ENCODE measurements around the gene TMEM218. TPM values are rescaled to one million over a fixed set of nuclear protein-coding genes. Genes with fewer than 3 reads are reported as not detected.

Gene TMEM218
- total and polyA plus RNA-seq, 2 experiments from 2014 or later, result 30.1 to 44.9 TPM

- Histone ChIP-seq H3K9me3 (ENCODE audit: low read depth) (no peaks in the 10 kb centered on the region), H3K79me2 (ENCODE audit: insufficient read depth) (peaks cover 20% of the 10 kb centered on the region), H3K27me3 (replicated peaks; ENCODE audit: insufficient read depth) (no peaks in the 10 kb centered on the region), H3K36me3 (ENCODE audit: low read depth) (no peaks in the 10 kb centered on the region), H4K20me1 (ENCODE audit: insufficient read depth) (no peaks in the 10 kb centered on the region), H3K4me2 (ENCODE audit: unreplicated experiment) (peak overlapping the region; percentile 95), H3K4me3 (peak overlapping the region; percentile 83), H3K27ac (peak overlapping the region; percentile 41), H3F3A (ENCODE audit: insufficient read depth) (no peaks in the 10 kb centered on the region), H3K4me1 (ENCODE audit: insufficient read depth) (peaks cover 8% of the 10 kb centered on the region; the same call in 1 of the 2 replicates), H3K9ac (peak overlapping the region; percentile 85), H3K9me2 (ENCODE audit: insufficient read depth) (no peaks in the 10 kb centered on the region), H2AFZ (peak overlapping the region; percentile 93)
- 1 to 3% methylated on average over 8 to 9 of the region's 9 CpGs for WGBS, 2 experiments (ENCODE audit: low coverage in 1 of 2, low lambda C conversion rate in 2 of 2, missing lambda C conversion rate in 2 of 2)
- TF ChIP-seq EZH2phosphoT487 (IDR thresholded peaks at IDR 0.05; ENCODE audit: insufficient read depth, low read depth) (no peak), EZH2 (IDR thresholded peaks at IDR 0.05; ENCODE audit: insufficient read depth, poor library complexity, severe bottlenecking) (no peak)
- in situ Hi-C loops (cut with MboI), result no loop called here
- peak; percentile 55 for DNase-seq
These were observed 454 bp downstream of the TMEM218 start for GRCh38 chr11:125111001-125111342.

GRCh38 chr11:125110506-125110905 is 920 bp downstream of the TMEM218 start:
- Histone ChIP-seq H3K4me3 (peak overlapping the region; percentile 83), H3K9me2 (ENCODE audit: insufficient read depth) (no peaks in the 10 kb centered on the region), H2AFZ (peak overlapping the region; percentile 93), H3K27me3 (replicated peaks; ENCODE audit: insufficient read depth) (no peaks in the 10 kb centered on the region), H3K4me2 (ENCODE audit: unreplicated experiment) (peak overlapping the region; percentile 95), H3K79me2 (ENCODE audit: insufficient read depth) (peaks cover 21% of the 10 kb centered on the region), H3K4me1 (ENCODE audit: insufficient read depth) (peaks cover 8% of the 10 kb centered on the region; the same call in 1 of the 2 replicates), H4K20me1 (ENCODE audit: insufficient read depth) (no peaks in the 10 kb centered on the region), H3K36me3 (ENCODE audit: low read depth) (no peaks in the 10 kb centered on the region), H3K27ac (no peak overlapping the region), H3F3A (ENCODE audit: insufficient read depth) (no peaks in the 10 kb centered on the region), H3K9ac (peak overlapping the region; percentile 85), H3K9me3 (ENCODE audit: low read depth) (no peaks in the 10 kb centered on the region)
- TF ChIP-seq EZH2phosphoT487 (IDR thresholded peaks at IDR 0.05; ENCODE audit: insufficient read depth, low read depth) (no peak), EZH2 (IDR thresholded peaks at IDR 0.05; ENCODE audit: insufficient read depth, poor library complexity, severe bottlenecking) (no peak)
- peak; percentile 38 for DNase-seq
- 49 to 52% methylated on average over 4 of the region's 4 CpGs for WGBS, 2 experiments (ENCODE audit: low coverage in 1 of 2, low lambda C conversion rate in 2 of 2, missing lambda C conversion rate in 2 of 2)
- in situ Hi-C loops (cut with MboI), result no loop called here

- DNase-seq, result no peak
- in situ Hi-C loops (cut with MboI), result no loop called here
These were observed 3.0 kb downstream of the TMEM218 start for GRCh38 chr11:125108469-125108868.

GRCh38 chr11:125105926-125106325 is 5.5 kb downstream of the TMEM218 start:
- H2AFZ ChIP-seq, result no peak overlapping the region
- no peak overlapping the region for H3K9ac ChIP-seq
- no peak overlapping the region for H3K27ac ChIP-seq
- H3F3A ChIP-seq (ENCODE audit: insufficient read depth), result no peaks in the 10 kb centered on the region
- no peaks in the 10 kb centered on the region for H3K27me3 ChIP-seq (replicated peaks; ENCODE audit: insufficient read depth)
- WGBS, 2 experiments (ENCODE audit: low coverage in 1 of 2, low lambda C conversion rate in 2 of 2, missing lambda C conversion rate in 2 of 2), result 95 to 100% methylated on average over 1 of the region's 1 CpG
- no peak overlapping the region for H3K4me3 ChIP-seq
- peaks cover 5% of the 10 kb centered on the region; the same call in 1 of the 2 replicates for H3K4me1 ChIP-seq (ENCODE audit: insufficient read depth)
- H3K9me2 ChIP-seq (ENCODE audit: insufficient read depth), result no peaks in the 10 kb centered on the region
- H3K79me2 ChIP-seq (ENCODE audit: insufficient read depth), result peaks cover 24% of the 10 kb centered on the region
- TF ChIP-seq EZH2phosphoT487 (IDR thresholded peaks at IDR 0.05; ENCODE audit: insufficient read depth, low read depth) (no peak), EZH2 (IDR thresholded peaks at IDR 0.05; ENCODE audit: insufficient read depth, poor library complexity, severe bottlenecking) (no peak)
- DNase-seq, result no peak
- H3K9me3 ChIP-seq (ENCODE audit: low read depth), result no peaks in the 10 kb centered on the region
- in situ Hi-C loops (cut with MboI), result no loop called here
- no peaks in the 10 kb centered on the region for H4K20me1 ChIP-seq (ENCODE audit: insufficient read depth)
- no peak overlapping the region for H3K4me2 ChIP-seq (ENCODE audit: unreplicated experiment)
- H3K36me3 ChIP-seq (ENCODE audit: low read depth), result no peaks in the 10 kb centered on the region

More at GRCh38 chr11:125108469-125108868, 3.0 kb downstream of the TMEM218 start:
- Histone ChIP-seq H3K9me3 (ENCODE audit: low read depth) (no peaks in the 10 kb centered on the region), H4K20me1 (ENCODE audit: insufficient read depth) (no peaks in the 10 kb centered on the region), H2AFZ (no peak overlapping the region), H3K9ac (no peak overlapping the region), H3K27ac (no peak overlapping the region), H3K27me3 (replicated peaks; ENCODE audit: insufficient read depth) (no peaks in the 10 kb centered on the region), H3K4me3 (no peak overlapping the region), H3K4me2 (ENCODE audit: unreplicated experiment) (no peak overlapping the region), H3K36me3 (ENCODE audit: low read depth) (no peaks in the 10 kb centered on the region), H3F3A (ENCODE audit: insufficient read depth) (no peaks in the 10 kb centered on the region), H3K9me2 (ENCODE audit: insufficient read depth) (no peaks in the 10 kb centered on the region), H3K4me1 (ENCODE audit: insufficient read depth) (peaks cover 8% of the 10 kb centered on the region; the same call in 1 of the 2 replicates), H3K79me2 (ENCODE audit: insufficient read depth) (peaks cover 28% of the 10 kb centered on the region)
- TF ChIP-seq EZH2 (IDR thresholded peaks at IDR 0.05; ENCODE audit: insufficient read depth, poor library complexity, severe bottlenecking) (no peak), EZH2phosphoT487 (IDR thresholded peaks at IDR 0.05; ENCODE audit: insufficient read depth, low read depth) (no peak)
- 46 to 49% methylated on average over 3 of the region's 3 CpGs for WGBS, 2 experiments (ENCODE audit: low coverage in 1 of 2, low lambda C conversion rate in 2 of 2, missing lambda C conversion rate in 2 of 2)

GRCh38 chr11:125102510-125102909 is 8.9 kb downstream of the TMEM218 start:
- no peaks in the 10 kb centered on the region for H3K27me3 ChIP-seq (replicated peaks; ENCODE audit: insufficient read depth)
- 85 to 91% methylated on average over 7 of the region's 7 CpGs for whole genome bisulfite sequencing, 2 experiments (ENCODE audit: low coverage in 1 of 2, low lambda C conversion rate in 2 of 2, missing lambda C conversion rate in 2 of 2)
- no peaks in the 10 kb centered on the region for H3K9me3 ChIP-seq (ENCODE audit: low read depth)
- H3K4me1 ChIP-seq (ENCODE audit: insufficient read depth), result no peaks in the 10 kb centered on the region
- H3K36me3 ChIP-seq (ENCODE audit: low read depth), result no peaks in the 10 kb centered on the region
- in situ Hi-C loops (cut with MboI), result no loop called here
- H3K27ac ChIP-seq, result no peak overlapping the region
- H4K20me1 ChIP-seq (ENCODE audit: insufficient read depth), result no peaks in the 10 kb centered on the region
- TF ChIP-seq EZH2phosphoT487 (IDR thresholded peaks at IDR 0.05; ENCODE audit: insufficient read depth, low read depth) (no peak), EZH2 (IDR thresholded peaks at IDR 0.05; ENCODE audit: insufficient read depth, poor library complexity, severe bottlenecking) (no peak)
- no peak overlapping the region for H2AFZ ChIP-seq
- 0 out of 2 replicates have a peak, but pooled peaks cover 8% of the 10 kb centered on the region for H3K79me2 ChIP-seq (ENCODE audit: insufficient read depth)
- no peak overlapping the region for H3K4me2 ChIP-seq (ENCODE audit: unreplicated experiment)
- H3K4me3 ChIP-seq, result no peak overlapping the region
- no peak for DNase-seq
- no peaks in the 10 kb centered on the region for H3K9me2 ChIP-seq (ENCODE audit: insufficient read depth)
- H3K9ac ChIP-seq, result no peak overlapping the region
- no peaks in the 10 kb centered on the region for H3F3A ChIP-seq (ENCODE audit: insufficient read depth)

Measured in GM23248 (cell line).